BE2C (cell line): ENCODE data around the gene RALGDS.

ENCODE experiments used
- DNase-seq: peaks from one replicate; pipeline ENCODE4 v3.0.0-alpha.2; 2020
- H3K27me3 ChIP-seq: fragments of 250-450 bp; sonication (Bioruptor Pico); 2 replicates; pipeline ENCODE4 v1.5.1; 2020; ENCODE audit warnings: mild to moderate bottlenecking
- H3K36me3 ChIP-seq: fragments of 250-450 bp; sonication (Bioruptor Pico); 2 replicates; pipeline ENCODE4 v1.5.1; 2020; ENCODE audit warnings: mild to moderate bottlenecking
- H3K4me1 ChIP-seq: fragments of 250-450 bp; sonication (Bioruptor Pico); 2 replicates; pipeline ENCODE4 v1.5.1; 2020
- H3K4me3 ChIP-seq: 2 replicates; pipeline ENCODE4 v1.5.1; 2011; ENCODE audit warnings: low read depth, low read length
- H3K9me3 ChIP-seq: fragments of 250-450 bp; sonication (Bioruptor Pico); 2 replicates; pipeline ENCODE4 v1.5.1; 2020
- CTCF ChIP-seq: IDR thresholded peaks from 2 replicates; pipeline ENCODE4 v1.5.1; 2012; ENCODE audit warnings: mild to moderate bottlenecking, low read depth, low read length

The RALGDS gene

GRCh38 chr9:133118568-133118967 is 2.5 kb downstream of the RALGDS start:
- H3K4me3 ChIP-seq = peak overlapping the region; percentile 70
- peaks cover 25% of the 10 kb centered on the region for H3K36me3 ChIP-seq
- H3K4me1 ChIP-seq = peaks cover 72% of the 10 kb centered on the region
- TF ChIP-seq CTCF = no peak
- no peaks in the 10 kb centered on the region for H3K27me3 ChIP-seq
- H3K9me3 ChIP-seq = no peaks in the 10 kb centered on the region
- DNase-seq = no peak

- Histone ChIP-seq H3K36me3 (peaks cover 29% of the 10 kb centered on the region), H3K9me3 (no peaks in the 10 kb centered on the region), H3K27me3 (no peaks in the 10 kb centered on the region), H3K4me1 (peaks cover 74% of the 10 kb centered on the region), H3K4me3 (peak overlapping the region; percentile 70)
- TF ChIP-seq CTCF = no peak
- no peak for DNase-seq
These were observed 2.9 kb downstream of the RALGDS start for GRCh38 chr9:133118179-133118520.

GRCh38 chr9:133117271-133118178 is 3.5 kb downstream of the RALGDS start:
- Histone ChIP-seq H3K36me3 (peaks cover 35% of the 10 kb centered on the region), H3K4me1 (peaks cover 73% of the 10 kb centered on the region), H3K27me3 (no peaks in the 10 kb centered on the region), H3K4me3 (peak overlapping the region; percentile 70), H3K9me3 (no peaks in the 10 kb centered on the region)
- peak; percentile 14; the same call in 1 of the 2 replicates for TF ChIP-seq CTCF
- DNase-seq = peak; percentile 80

- peaks cover 64% of the 10 kb centered on the region for H3K4me1 ChIP-seq
- no peaks in the 10 kb centered on the region for H3K27me3 ChIP-seq
- H3K9me3 ChIP-seq = no peaks in the 10 kb centered on the region
- DNase-seq = peak; percentile 35
- no peak for TF ChIP-seq CTCF
- no peak overlapping the region for H3K4me3 ChIP-seq
- H3K36me3 ChIP-seq = peaks cover 45% of the 10 kb centered on the region
These were observed 4.5 kb downstream of the RALGDS start for GRCh38 chr9:133116346-133117231.

- Histone ChIP-seq H3K4me3 (peak overlapping the region; percentile 31), H3K36me3 (peaks cover 53% of the 10 kb centered on the region), H3K27me3 (no peaks in the 10 kb centered on the region), H3K4me1 (peaks cover 61% of the 10 kb centered on the region), H3K9me3 (no peaks in the 10 kb centered on the region)
- peak; percentile 42 for DNase-seq
- no peak for TF ChIP-seq CTCF
These were observed 5.3 kb downstream of the RALGDS start for GRCh38 chr9:133115604-133116345.
